ENCODE results near the gene LCE1F. TPM values are rescaled to one million over a fixed set of nuclear protein-coding genes. Genes with fewer than 3 reads are reported as not detected.

LCE1F gene
- total RNA-seq, 2 donors from 2014 or later, result not detected

Other genes starting within 250 kb of the LCE1F start
- gene LCE3E, start 208.4 kb upstream of the LCE1F start, total RNA-seq, result not detected
- gene LCE3D, start 194.6 kb upstream of the LCE1F start, total RNA-seq, result not detected
- not detected for gene LCE3C, start 174.9 kb upstream of the LCE1F start, total RNA-seq
- gene LCE3B, start 161.3 kb upstream of the LCE1F start, total RNA-seq, result not detected
- not detected for gene LCE3A, start 152.0 kb upstream of the LCE1F start, total RNA-seq
- gene LCE2D, start 111.8 kb upstream of the LCE1F start, total RNA-seq, result not detected
- not detected for gene LCE2C, start 99.9 kb upstream of the LCE1F start, total RNA-seq
- not detected for gene LCE2B, start 89.0 kb upstream of the LCE1F start, total RNA-seq
- not detected for gene LCE2A, start 76.8 kb upstream of the LCE1F start, total RNA-seq
- gene LCE4A, start 67.0 kb upstream of the LCE1F start, total RNA-seq, result not detected
- not detected for gene KPRP, start 17.1 kb upstream of the LCE1F start, total RNA-seq
- gene LCE1E, start 11.1 kb downstream of the LCE1F start, total RNA-seq, result not detected
- gene LCE1D, start 21.6 kb downstream of the LCE1F start, total RNA-seq, result not detected
- not detected for gene LCE1C, start 31.5 kb downstream of the LCE1F start, total RNA-seq
- gene LCE1B, start 36.8 kb downstream of the LCE1F start, total RNA-seq, result not detected
- not detected for gene LCE1A, start 52.3 kb downstream of the LCE1F start, total RNA-seq
- gene LCE6A, start 67.7 kb downstream of the LCE1F start, total RNA-seq, result not detected
- not detected for gene LCE7A, start 84.9 kb downstream of the LCE1F start, total RNA-seq
- not detected for gene SMCP, start 103.2 kb downstream of the LCE1F start, total RNA-seq
- not detected for gene IVL, start 133.4 kb downstream of the LCE1F start, total RNA-seq
- not detected for gene SPRR5, start 172.1 kb downstream of the LCE1F start, total RNA-seq
- not detected for gene SPRR4, start 195.5 kb downstream of the LCE1F start, total RNA-seq
- gene SPRR1A, start 208.9 kb downstream of the LCE1F start, total RNA-seq, result not detected
- gene SPRR3, start 226.6 kb downstream of the LCE1F start, total RNA-seq, result not detected

Measured in right atrium auricular region (tissue), 2 donors.